GM19351 (cell line): ENCODE measurements around the gene PDIA2.

Source experiments
- ATAC-seq: cut with Tn5 transposase; IDR thresholded peaks from one replicate; pipeline ENCODE4 v1.9.1; 2021; ENCODE audit warnings: mild to moderate bottlenecking, moderate library complexity; ENCODE audit not compliant: unreplicated experiment

Gene PDIA2

DNA sequence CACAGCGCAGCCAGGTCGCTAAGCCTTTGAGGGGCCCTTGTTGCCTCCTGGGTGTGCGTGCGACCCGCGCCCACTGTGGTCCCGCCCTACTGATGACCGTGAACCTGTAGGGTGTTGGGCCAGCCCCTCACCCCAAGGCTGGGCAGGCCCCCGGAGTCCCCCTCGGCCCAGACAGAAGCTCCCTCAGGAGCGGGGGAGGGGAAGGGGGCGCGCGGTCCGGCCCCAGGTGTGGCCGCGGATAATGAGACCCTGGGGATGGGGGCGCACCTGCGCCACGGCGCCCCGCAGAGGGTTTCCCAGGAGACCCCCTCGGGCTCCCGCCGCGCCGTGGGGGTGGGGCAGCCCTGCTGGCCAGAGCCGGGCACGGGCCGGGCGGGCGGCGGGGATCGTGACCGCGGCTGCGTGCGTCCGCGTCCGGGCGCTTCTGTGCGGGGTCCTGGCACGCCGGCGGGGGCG, 2.9 kb upstream of the PDIA2 start:
- no peak for ATAC-seq

- ATAC-seq, result no peak
These were observed 2.4 kb upstream of the PDIA2 start, which contains the start of gene ARHGDIG for GRCh38 chr16:280552-280951. Gene ARHGDIG, plus strand, starts transcription at chr16:280591. Its CDS starts 90 bp downstream, at chr16:280681.

DNA sequence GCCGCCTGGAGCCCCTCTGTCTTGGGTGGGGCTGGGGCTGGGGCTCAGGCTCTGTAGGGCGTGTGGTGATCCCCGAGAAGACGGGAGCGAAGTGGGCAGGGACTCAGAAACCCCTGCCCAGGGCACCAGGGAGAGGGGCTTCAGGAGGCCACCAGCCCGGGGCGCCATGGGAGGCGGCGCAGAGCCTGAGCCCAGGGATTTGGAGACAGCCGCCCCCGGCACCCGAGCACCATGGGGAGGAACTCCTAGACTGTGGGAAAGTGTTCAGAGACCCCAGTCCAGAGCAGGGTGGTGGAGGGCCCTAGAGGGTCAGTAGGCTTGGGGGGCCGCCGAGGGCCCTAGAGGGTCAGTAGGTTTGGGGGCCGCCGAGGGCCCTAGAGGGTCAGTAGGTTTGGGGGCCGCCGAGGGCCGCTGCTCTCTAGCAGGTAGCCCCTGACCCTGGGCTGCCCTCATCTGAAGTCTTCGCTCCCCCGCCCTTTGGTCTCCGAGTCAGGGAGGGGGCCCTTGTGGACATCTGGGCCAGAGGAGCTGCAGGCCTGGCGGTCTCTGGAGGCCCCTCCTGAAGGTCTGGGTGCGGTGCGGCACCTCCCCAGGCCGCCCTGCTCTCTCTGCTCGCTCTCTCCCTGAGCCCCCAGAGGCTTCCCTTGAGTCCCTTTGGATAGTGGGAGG, 1.8 kb upstream of the PDIA2 start:
- no peak for ATAC-seq

DNA sequence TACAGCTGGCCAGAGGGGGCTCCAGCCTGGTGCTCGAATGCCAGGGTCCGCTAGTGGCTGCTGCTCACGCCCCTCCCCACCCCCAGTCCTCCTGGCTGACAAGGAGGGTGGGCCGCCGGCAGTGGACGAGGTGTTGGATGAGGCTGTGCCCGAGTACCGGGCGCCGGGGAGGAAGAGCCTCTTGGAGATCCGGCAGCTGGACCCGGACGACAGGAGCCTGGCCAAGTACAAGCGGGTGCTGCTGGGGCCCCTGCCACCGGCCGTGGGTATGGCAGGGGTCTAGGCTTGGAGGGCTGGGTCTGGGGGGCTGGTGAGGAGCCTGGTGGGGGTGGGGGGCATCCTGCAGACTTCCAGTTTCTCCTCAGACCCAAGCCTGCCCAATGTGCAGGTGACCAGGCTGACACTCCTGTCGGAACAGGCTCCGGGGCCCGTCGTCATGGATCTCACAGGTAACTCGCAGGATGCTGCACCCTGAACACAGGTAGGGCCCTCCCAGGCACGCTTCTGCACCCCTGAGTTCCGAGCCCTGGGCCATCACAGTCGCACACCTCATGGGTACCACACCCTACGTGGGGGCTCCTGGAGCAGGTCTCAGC, 1.2 kb upstream of the PDIA2 start:
- ATAC-seq, result no peak

DNA sequence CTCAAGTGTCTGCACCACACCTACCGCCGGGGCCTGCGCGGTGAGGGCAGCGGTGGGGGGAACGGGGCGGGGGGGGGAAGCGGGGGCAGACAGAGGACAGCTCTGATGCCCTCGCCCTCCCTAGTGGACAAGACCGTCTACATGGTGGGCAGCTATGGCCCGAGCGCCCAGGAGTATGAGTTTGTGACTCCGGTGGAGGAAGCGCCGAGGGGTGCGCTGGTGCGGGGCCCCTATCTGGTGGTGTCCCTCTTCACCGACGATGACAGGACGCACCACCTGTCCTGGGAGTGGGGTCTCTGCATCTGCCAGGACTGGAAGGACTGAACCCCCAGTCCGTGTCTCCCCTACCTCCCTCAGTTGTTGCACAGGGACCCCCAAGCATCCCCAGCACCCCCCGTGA, 473 bp upstream of the PDIA2 start:
- no peak for ATAC-seq

GRCh38 chr16:284204-285120, 1.5 kb downstream of the PDIA2 start:
- ATAC-seq, result no peak

- ATAC-seq, result no peak
These were observed 2.4 kb downstream of the PDIA2 start for GRCh38 chr16:285146-286055.

DNA sequence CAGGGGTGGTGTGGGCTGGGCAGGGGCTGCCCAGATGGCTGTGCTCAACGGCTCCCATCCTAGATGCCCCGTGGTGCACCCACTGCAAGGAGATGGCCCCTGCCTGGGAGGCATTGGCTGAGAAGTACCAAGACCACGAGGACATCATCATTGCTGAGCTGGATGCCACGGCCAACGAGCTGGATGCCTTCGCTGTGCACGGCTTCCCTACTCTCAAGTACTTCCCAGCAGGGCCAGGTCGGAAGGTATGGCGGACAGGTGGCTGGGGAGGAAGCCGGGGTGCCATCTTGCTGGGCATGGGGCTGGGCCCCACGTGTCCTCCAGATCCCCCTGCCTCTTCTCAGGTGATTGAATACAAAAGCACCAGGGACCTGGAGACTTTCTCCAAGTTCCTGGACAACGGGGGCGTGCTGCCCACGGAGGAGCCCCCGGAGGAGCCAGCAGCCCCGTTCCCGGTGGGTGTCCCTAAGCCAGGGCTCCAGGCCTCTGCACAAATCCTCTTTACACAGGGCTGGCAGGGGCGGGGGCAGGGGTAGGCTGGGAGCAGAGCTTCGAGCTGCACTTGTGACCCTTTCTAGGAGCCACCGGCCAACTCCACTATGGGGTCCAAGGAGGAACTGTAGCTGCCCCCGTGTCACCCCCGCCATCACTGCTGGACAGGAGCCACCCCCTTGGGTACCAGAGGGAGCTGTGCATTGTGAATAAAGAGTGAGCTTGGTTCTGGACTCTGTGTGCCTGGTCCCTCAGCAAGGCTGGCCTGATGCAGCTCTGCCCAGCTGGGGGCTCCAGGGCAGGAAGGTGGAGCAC, 3.7 kb downstream of the PDIA2 start:
- ATAC-seq, result no peak

- no peak for ATAC-seq
These were observed 4.4 kb downstream of the PDIA2 start for GRCh38 chr16:287298-287811.

DNA sequence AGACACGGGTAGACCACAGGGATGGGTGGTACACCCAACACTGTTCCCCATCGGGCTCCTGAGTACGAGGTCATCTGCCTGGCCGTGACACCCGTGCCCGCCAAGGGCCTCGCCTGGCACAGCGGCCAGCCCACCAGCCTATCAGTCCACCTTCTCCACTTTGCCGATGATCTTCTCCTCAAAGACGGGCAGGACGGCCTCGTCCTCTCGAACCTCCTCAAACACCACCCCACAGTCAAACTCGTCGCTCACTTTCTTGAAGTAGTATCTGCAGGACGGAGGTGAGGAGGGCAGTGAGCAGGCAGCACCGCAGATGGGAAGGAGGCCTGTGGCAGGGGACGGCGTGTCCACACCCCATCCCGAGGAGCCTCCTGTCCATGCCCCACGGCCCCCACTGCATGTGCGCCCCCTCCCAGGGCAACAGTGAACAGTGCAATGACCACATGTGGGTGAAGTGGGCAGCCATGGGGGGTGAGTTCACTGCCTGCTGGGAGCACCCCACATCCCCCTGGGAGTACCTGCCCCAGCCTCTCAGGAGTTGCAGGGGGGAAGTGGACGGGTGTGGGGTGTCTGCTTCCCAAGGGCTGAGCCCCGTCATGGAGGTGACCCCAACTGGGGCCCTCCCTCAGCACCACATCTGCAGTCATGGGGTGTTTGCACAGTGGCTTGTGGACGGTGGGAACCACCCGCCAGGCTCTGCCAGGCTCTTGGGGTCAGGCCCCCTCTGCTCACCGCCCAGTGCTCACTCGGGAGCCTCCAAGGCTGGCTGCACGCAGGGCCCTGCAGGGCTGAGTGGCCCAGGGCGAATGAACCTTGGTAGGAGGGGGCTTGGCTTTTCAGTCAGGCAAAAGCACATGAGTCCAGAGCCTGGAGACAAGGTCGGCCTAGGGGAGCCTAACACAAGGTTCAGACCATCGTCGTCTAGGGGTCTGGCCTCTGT, 5.3 kb downstream of the PDIA2 start:
- ATAC-seq, result no peak

GRCh38 chr16:289395-289997, 6.5 kb downstream of the PDIA2 start:
- ATAC-seq, result no peak

- ATAC-seq, result no peak
These were observed 7.2 kb downstream of the PDIA2 start for GRCh38 chr16:290015-290680.

DNA sequence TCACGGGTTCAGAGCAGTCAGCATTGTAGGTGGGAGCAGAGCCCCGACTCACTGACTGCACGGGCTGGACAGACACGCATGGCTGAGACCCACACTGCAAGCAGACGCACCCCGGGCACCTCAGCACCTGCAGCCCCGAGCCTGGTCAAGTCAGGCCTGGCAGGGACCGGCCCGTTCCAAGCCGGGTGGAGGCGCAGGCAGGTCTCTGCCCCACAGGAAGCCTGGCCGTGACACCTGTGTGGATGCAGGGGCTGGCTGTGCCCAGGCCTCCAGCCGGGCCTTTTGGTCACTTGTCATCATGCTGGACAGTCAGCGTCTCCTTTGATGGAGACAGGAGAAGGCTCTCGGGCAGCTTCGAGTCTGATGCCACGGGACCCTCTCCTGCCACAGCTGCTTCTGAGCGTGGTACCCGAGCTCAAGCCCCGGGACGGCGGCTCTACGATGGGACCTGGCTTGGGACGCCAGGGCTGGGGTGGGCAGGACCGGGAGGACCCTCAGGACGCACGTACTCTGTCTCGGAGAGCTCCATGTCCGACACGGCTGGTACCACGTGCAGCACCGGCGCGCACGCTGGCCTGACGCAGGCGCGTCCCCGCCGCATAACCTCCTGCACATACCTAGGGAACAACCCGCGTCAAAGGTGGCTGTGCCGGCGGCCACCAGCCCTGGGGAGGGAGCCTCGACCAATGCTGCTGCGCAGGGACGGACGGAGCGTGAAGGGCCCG, 7.9 kb downstream of the PDIA2 start:
- ATAC-seq, result no peak

DNA sequence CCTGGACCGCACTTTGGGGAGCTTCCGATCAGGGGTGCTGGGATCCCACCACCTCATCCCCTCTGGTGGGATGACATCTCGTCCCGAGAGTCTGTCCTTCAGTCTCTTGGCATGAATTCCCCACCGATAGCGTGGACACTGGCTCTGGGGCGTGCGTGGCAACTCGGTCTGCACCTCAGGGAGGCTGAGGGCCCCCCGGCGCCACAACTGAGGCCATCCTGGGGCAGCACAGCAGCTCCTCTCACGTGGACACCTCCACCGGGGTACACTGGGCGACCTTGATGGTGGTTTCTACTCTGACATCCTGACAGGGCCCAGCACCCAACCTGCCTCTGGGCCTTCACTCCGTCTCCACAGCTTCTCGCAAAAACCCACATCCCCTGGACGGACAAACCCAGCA, 8.6 kb downstream of the PDIA2 start:
- no peak for ATAC-seq

GRCh38 chr16:293043-293775, 10.2 kb downstream of the PDIA2 start:
- no peak for ATAC-seq

- ATAC-seq, result no peak
These were observed 13.3 kb downstream of the PDIA2 start for GRCh38 chr16:296276-296675.
